Measurements from ENCODE around the gene BLM. TPM values are rescaled to one million over a fixed set of nuclear protein-coding genes. Genes with fewer than 3 reads are reported as not detected.

BLM gene
- total RNA-seq, 1 experiment from 2014 or later: 24.6 TPM

DNA sequence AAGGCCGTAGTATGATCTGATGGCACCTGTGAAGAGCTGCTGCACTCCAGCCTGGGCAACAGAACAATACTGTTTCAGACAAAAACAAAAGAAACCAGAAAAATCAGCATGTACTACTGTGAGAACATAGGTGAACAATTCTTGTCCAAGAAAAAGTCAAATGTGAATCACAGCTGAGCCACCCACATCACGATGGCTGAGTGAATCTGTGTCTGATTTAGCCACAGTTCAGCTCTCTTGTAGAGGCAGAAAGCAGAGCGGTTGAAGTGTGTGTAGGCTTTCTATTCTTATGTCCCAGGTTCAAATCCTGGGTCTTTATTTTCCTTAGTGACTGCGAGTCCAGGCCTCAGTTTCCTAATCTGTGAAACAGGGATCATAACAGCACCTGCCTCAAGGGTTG is 146.8 kb downstream of the BLM start:
- DNase-seq (ENCODE audit: low read depth, low spot score) (no peak), ATAC-seq (no peak)
- ChIA-PET RAD21 (ENCODE audit: low non-redundant PET in 1 of 2, low total read pairs in 2 of 2, uncharacterized antibody in 2 of 2, unreplicated experiment in 2 of 2) (no interaction called here), CTCF (no interaction called here), POLR2A (interaction anchor here (0.7 kb wide), 1 partner anchor 23 kb away, joined by 3 read pairs; no protein-coding TSS in a partner anchor)
- peak overlapping the region; percentile 15; the same call in 1 of the 2 replicates for H3K4me2 ChIP-seq (ENCODE audit: low read length)
- H2AFZ ChIP-seq (ENCODE audit: low read depth, low read length, poor library complexity, severe bottlenecking): no peak overlapping the region
- BruUV-seq (replicated peaks): no TSS peak
- no peaks in the 10 kb centered on the region for H3K9me3 ChIP-seq (ENCODE audit: control insufficient read depth in 1 of 2, insufficient read depth in 1 of 2, low read depth in 1 of 2, low read length in 2 of 2)
- no peak overlapping the region for H3K9ac ChIP-seq (ENCODE audit: low read length)
- H4K20me1 ChIP-seq (ENCODE audit: insufficient read depth): no peaks in the 10 kb centered on the region
- H3K9me2 ChIP-seq (ENCODE audit: insufficient read depth): no peaks in the 10 kb centered on the region
- H3K36me3 ChIP-seq (ENCODE audit: control insufficient read depth in 1 of 2, insufficient read depth in 2 of 2, low read length in 2 of 2): no peaks in the 10 kb centered on the region
- H3K4me1 ChIP-seq (ENCODE audit: control insufficient read depth in 1 of 2, insufficient read depth in 2 of 2, low read length in 2 of 2): peaks cover 34 to 63% of the 10 kb centered on the region in 2 experiments
- no peaks in the 10 kb centered on the region for H3K27me3 ChIP-seq (ENCODE audit: insufficient read depth, low read length)
- TF ChIP-seq JUND (IDR thresholded peaks at IDR 0.05) (no peak), EGR1 (IDR thresholded peaks at IDR 0.05; ENCODE audit: low read depth) (no peak), CEBPB (IDR thresholded peaks at IDR 0.05; ENCODE audit: low read depth) (no peak), ZNF274 (IDR thresholded peaks at IDR 0.05; ENCODE audit: low read depth, low read length) (no peak), EZH2 (IDR thresholded peaks at IDR 0.05) (no peak), EZH2phosphoT487 (IDR thresholded peaks at IDR 0.05; ENCODE audit: borderline replicate concordance) (no peak), YY1 (IDR thresholded peaks at IDR 0.05; ENCODE audit: extremely low read depth, insufficient replicate concordance, low read depth, low read length) (no peak), ZFX (IDR thresholded peaks at IDR 0.05) (no peak), POLR2AphosphoS5 (IDR thresholded peaks at IDR 0.05; ENCODE audit: low read depth, low read length) (no peak)
- no peaks in the 10 kb centered on the region for H3K79me2 ChIP-seq (ENCODE audit: insufficient read depth, low read length)
- intact Hi-C loops (cut with micrococcal nuclease): loop anchor here (5.0 kb wide), 1 partner anchor 147 kb away; the partner anchor contains the start of gene BLM
- no peak overlapping the region for H3K27ac ChIP-seq (ENCODE audit: low read depth, low read length)
- no peak overlapping the region for H3K4me3 ChIP-seq (replicated peaks in 1 of 2; ENCODE audit: low read depth in 1 of 2, low read length in 2 of 2)

DNA sequence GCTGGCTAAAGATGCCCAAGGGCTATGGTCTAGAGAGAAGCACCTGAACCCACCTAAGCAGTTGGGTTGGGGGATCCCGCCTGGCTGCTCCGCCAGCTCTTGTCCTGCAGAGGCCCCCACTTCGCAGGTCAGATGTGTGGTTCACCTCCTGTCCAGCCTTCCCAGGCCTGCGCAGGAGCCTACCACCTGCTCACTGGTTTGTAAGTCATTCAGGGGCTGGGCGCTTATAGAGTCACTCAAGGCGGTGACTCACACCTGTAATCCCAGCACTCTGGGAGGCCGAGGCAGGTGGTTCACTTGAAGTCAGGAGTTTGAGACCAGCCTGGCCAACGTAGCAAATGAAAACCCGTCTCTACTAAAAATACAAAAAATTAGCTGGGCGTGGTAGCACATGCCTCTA is 147.4 kb downstream of the BLM start:
- Histone ChIP-seq H3K4me1 (ENCODE audit: control insufficient read depth in 1 of 2, insufficient read depth in 2 of 2, low read length in 2 of 2) (peaks cover 35 to 63% of the 10 kb centered on the region in 2 experiments), H3K36me3 (ENCODE audit: control insufficient read depth in 1 of 2, insufficient read depth in 2 of 2, low read length in 2 of 2) (no peaks in the 10 kb centered on the region), H3K27ac (ENCODE audit: low read depth, low read length) (no peak overlapping the region), H3K4me3 (replicated peaks in 1 of 2; ENCODE audit: low read depth in 1 of 2, low read length in 2 of 2) (no peak overlapping the region), H3K9ac (ENCODE audit: low read length) (no peak overlapping the region), H2AFZ (ENCODE audit: low read depth, low read length, poor library complexity, severe bottlenecking) (no peak overlapping the region), H3K27me3 (ENCODE audit: insufficient read depth, low read length) (no peaks in the 10 kb centered on the region), H3K9me2 (ENCODE audit: insufficient read depth) (no peaks in the 10 kb centered on the region), H3K9me3 (ENCODE audit: control insufficient read depth in 1 of 2, insufficient read depth in 1 of 2, low read depth in 1 of 2, low read length in 2 of 2) (no peaks in the 10 kb centered on the region), H3K4me2 (ENCODE audit: low read length) (peak overlapping the region; percentile 15; the same call in 1 of the 2 replicates), H3K79me2 (ENCODE audit: insufficient read depth, low read length) (no peaks in the 10 kb centered on the region), H4K20me1 (ENCODE audit: insufficient read depth) (no peaks in the 10 kb centered on the region)
- DNase-seq (ENCODE audit: low read depth, low spot score) (no peak), ATAC-seq (peak; percentile 46)
- TF ChIP-seq, protein P1, sequence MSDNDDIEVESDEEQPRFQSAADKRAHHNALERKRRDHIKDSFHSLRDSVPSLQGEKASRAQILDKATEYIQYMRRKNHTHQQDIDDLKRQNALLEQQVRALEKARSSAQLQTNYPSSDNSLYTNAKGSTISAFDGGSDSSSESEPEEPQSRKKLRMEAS (IDR thresholded peaks at IDR 0.05): no peak
- no peak for TF ChIP-seq ZBTB33 (IDR thresholded peaks at IDR 0.05; ENCODE audit: extremely low read depth, insufficient replicate concordance, low read length)
- no peak for TF ChIP-seq JUND (IDR thresholded peaks at IDR 0.05)
- no peak for TF ChIP-seq FOSL1 (IDR thresholded peaks at IDR 0.05; ENCODE audit: low read depth)
- no peak for TF ChIP-seq YY1 (IDR thresholded peaks at IDR 0.05; ENCODE audit: extremely low read depth, insufficient replicate concordance, low read depth, low read length)
- no peak for TF ChIP-seq SIN3A (IDR thresholded peaks at IDR 0.05; ENCODE audit: low read depth)
- BruUV-seq (replicated peaks): no TSS peak
- ChIA-PET POLR2A (interaction anchor here (0.7 kb wide), 1 partner anchor 24 kb away, joined by 3 read pairs; no protein-coding TSS in a partner anchor), CTCF (no interaction called here), RAD21 (ENCODE audit: low non-redundant PET in 1 of 2, low total read pairs in 2 of 2, uncharacterized antibody in 2 of 2, unreplicated experiment in 2 of 2) (no interaction called here)
- intact Hi-C loops (cut with micrococcal nuclease): loop anchor here (5.0 kb wide), 1 partner anchor 147 kb away; the partner anchor contains the start of gene BLM

Measured in HCT116 (cell line).